Neural crest cell (in vitro differentiated cells): Measurements from ENCODE around the gene NOS1AP. TPM values are rescaled to one million over a fixed set of nuclear protein-coding genes. Genes with fewer than 3 reads are reported as not detected.

Experiments used
- DNase-seq: peaks from one replicate; pipeline ENCODE4 v3.0.0; 2021; ENCODE audit warnings: low read depth, mixed read lengths, low spot score
- H3K27ac Mint-ChIP-seq: one replicate; pipeline ENCODE4 v1.8.0; 2021; ENCODE audit warnings: mild to moderate bottlenecking, mixed read lengths; ENCODE audit not compliant: unreplicated experiment
- H3K27me3 Mint-ChIP-seq: 2 replicates; pipeline ENCODE4 v1.8.0; 2021; ENCODE audit warnings: low read depth, mild to moderate bottlenecking, mixed read lengths
- H3K36me3 Mint-ChIP-seq: 2 replicates; pipeline ENCODE4 v1.8.0; 2021; ENCODE audit warnings: low read depth, mild to moderate bottlenecking, mixed read lengths
- H3K4me1 Mint-ChIP-seq: 2 replicates; pipeline ENCODE4 v1.8.0; 2021; ENCODE audit warnings: mixed read lengths
- H3K4me3 Mint-ChIP-seq: one replicate; pipeline ENCODE4 v1.8.0; 2021; ENCODE audit warnings: mild to moderate bottlenecking, mixed read lengths
- H3K9me3 Mint-ChIP-seq: 2 replicates; pipeline ENCODE4 v1.8.0; 2021; ENCODE audit warnings: mixed read lengths
- CTCF ChIP-seq: fragments of 200-600 bp; sonication (generic); conservative IDR thresholded peaks from 2 replicates; pipeline ENCODE4 v1.5.0; 2021; ENCODE audit warnings: antibody characterized with exemption, mild to moderate bottlenecking
- total RNA-seq: library from RNA; stranded (reverse); gene quantifications from 2 replicates; pipeline ENCODE4 v1.2.1, GENCODE V29; 2021

The NOS1AP gene
- total RNA-seq, 1 donor from 2014 or later: 7.0 TPM

GRCh38 chr1:162404550-162405160 is 335.2 kb downstream of the NOS1AP start:
- no peak overlapping the region for H3K4me3 Mint-ChIP-seq
- DNase-seq: no peak
- H3K27me3 Mint-ChIP-seq: peaks cover 2% of the 10 kb centered on the region
- no peak overlapping the region for H3K27ac Mint-ChIP-seq
- H3K9me3 Mint-ChIP-seq: no peaks in the 10 kb centered on the region
- peaks cover 6% of the 10 kb centered on the region for H3K4me1 Mint-ChIP-seq
- H3K36me3 Mint-ChIP-seq: no peaks in the 10 kb centered on the region
- TF ChIP-seq CTCF: no peak

GRCh38 chr1:162405800-162406199 is 336.3 kb downstream of the NOS1AP start:
- Mint-ChIP-seq H3K27ac (no peak overlapping the region), H3K4me3 (no peak overlapping the region), H3K36me3 (no peaks in the 10 kb centered on the region), H3K27me3 (no peaks in the 10 kb centered on the region), H3K9me3 (no peaks in the 10 kb centered on the region), H3K4me1 (peaks cover 3% of the 10 kb centered on the region)
- no peak for TF ChIP-seq CTCF
- DNase-seq: no peak

GRCh38 chr1:162406811-162407210 is 337.3 kb downstream of the NOS1AP start:
- H3K4me3 Mint-ChIP-seq: no peak overlapping the region

GRCh38 chr1:162407539-162407938 is 338.0 kb downstream of the NOS1AP start:
- TF ChIP-seq CTCF: no peak
- Mint-ChIP-seq H3K9me3 (no peaks in the 10 kb centered on the region), H3K27me3 (no peaks in the 10 kb centered on the region), H3K4me3 (no peak overlapping the region), H3K4me1 (no peaks in the 10 kb centered on the region), H3K27ac (no peak overlapping the region), H3K36me3 (no peaks in the 10 kb centered on the region)
- DNase-seq: no peak

More at GRCh38 chr1:162406811-162407210, 337.3 kb downstream of the NOS1AP start:
- H3K36me3 Mint-ChIP-seq: no peaks in the 10 kb centered on the region
- no peaks in the 10 kb centered on the region for H3K9me3 Mint-ChIP-seq
- DNase-seq: no peak
- H3K27ac Mint-ChIP-seq: no peak overlapping the region
- TF ChIP-seq CTCF: no peak
- no peaks in the 10 kb centered on the region for H3K4me1 Mint-ChIP-seq
- no peaks in the 10 kb centered on the region for H3K27me3 Mint-ChIP-seq

DNA sequence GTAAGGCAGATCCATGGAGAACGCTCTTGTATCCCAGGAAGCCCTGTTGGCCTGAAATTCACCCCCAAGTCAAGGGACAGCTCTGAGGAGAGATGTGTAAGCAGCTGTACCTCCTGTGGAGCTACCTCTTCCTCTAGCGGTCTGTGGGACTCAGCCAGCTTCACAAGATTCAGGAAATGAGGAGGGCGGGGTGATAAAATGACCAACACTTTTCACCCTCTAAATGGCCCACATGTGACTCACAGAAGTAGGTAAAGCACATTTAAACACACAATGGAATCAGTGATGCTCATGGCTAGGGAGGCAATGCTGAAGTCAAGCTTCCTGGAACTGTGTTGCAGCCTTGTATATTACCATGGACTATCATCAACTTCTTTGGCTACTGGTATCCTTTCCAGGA is 342.5 kb downstream of the NOS1AP start, which contains the start of gene SH2D1B:
Gene SH2D1B (minus strand): TSS at position 135 of the 400 bp plus-strand sequence. CDS start 120 bp downstream, at position 15.
- Mint-ChIP-seq H3K27ac (no peak within 1 kb of the TSS), H3K4me1 (no peaks in the 10 kb centered on the region), H3K4me3 (no peak within 1 kb of the TSS), H3K36me3 (no peaks in the 10 kb centered on the region), H3K9me3 (peaks cover 2% of the 10 kb centered on the region), H3K27me3 (no peaks in the 10 kb centered on the region)
- no peak for DNase-seq
- no peak for TF ChIP-seq CTCF
